ENCODE results near the gene ADGRD2. TPM values are rescaled to one million over a fixed set of nuclear protein-coding genes. Genes with fewer than 3 reads are reported as not detected.

ADGRD2 gene
- total and polyA plus RNA-seq, 2 of the 13 experiments (the other 11 are each of a cell fraction or from before 2014, with no cell fraction given) = not detected

- peak; percentile 31; the same call in 1 of the 2 replicates for TF ChIP-seq CTCF (CRISPR knock-in tag; IDR thresholded peaks at IDR 0.05)
These were observed 55.0 kb downstream of the ADGRD2 start (continued) for GRCh38 chr9:124505006-124505900.

- TF ChIP-seq ZNF724P (CRISPR knock-in tag; IDR thresholded peaks at IDR 0.05; ENCODE audit: borderline replicate concordance) (0 out of 2 replicates have a peak, but pooled peaks have one; percentile 5), PRPF4 (IDR thresholded peaks at IDR 0.05; ENCODE audit: low read depth, low read length, poor library complexity, severe bottlenecking) (peak; percentile 21), ZNF784 (CRISPR knock-in tag; IDR thresholded peaks at IDR 0.05; ENCODE audit: borderline replicate concordance) (0 out of 2 replicates have a peak, but pooled peaks have one; percentile 9), ZNF768 (CRISPR knock-in tag; IDR thresholded peaks at IDR 0.05) (peak; percentile 89), PLRG1 (conservative IDR thresholded peaks at IDR 0.05) (no peak), TRIM24 (CRISPR knock-in tag; IDR thresholded peaks at IDR 0.05) (no peak), ZBTB38 (CRISPR knock-in tag; IDR thresholded peaks at IDR 0.05) (peak; percentile 96)
- peak overlapping the region; percentile 87 for H3K27ac ChIP-seq (ENCODE audit: extremely low read length, insufficient read depth, low read length)
- H3K4me2 ChIP-seq (ENCODE audit: low read depth, low read length) = peak overlapping the region; percentile 86
- H3K9me3 ChIP-seq (ENCODE audit: low read length) = no peaks in the 10 kb centered on the region
- peak overlapping the region; percentile 86 for H3K9ac ChIP-seq (ENCODE audit: insufficient read depth, low read depth, low read length)
- DNase-seq (ENCODE audit: low spot score) = no peak
- H3K79me2 ChIP-seq (ENCODE audit: insufficient read depth, low read length) = peaks cover 21% of the 10 kb centered on the region
- no peaks in the 10 kb centered on the region for H4K20me1 ChIP-seq (ENCODE audit: insufficient read depth, low read length)
- H3K36me3 ChIP-seq (replicated peaks in 1 of 2; ENCODE audit: control insufficient read depth in 1 of 2, insufficient read depth in 2 of 2, low read length in 2 of 2) = peaks cover 5% of the 10 kb centered on the region in 2 experiments; a peak in 2 of 5 replicates
- WGBS (ENCODE audit: low lambda C conversion rate) = 80% methylated on average over 13 of the region's 19 CpGs
- no peak for FAIRE-seq
- peak overlapping the region; percentile 79 to 88 (median 80) for H3K4me3 ChIP-seq (replicated peaks in 1 of 3; ENCODE audit: insufficient read depth in 1 of 3, low read depth in 2 of 3, low read length in 3 of 3)
- no peak overlapping the region for H2AFZ ChIP-seq (ENCODE audit: low read length)
- no peak for ATAC-seq
- no peaks in the 10 kb centered on the region for H3K27me3 ChIP-seq (ENCODE audit: control insufficient read depth in 1 of 2, insufficient read depth in 2 of 2, low read length in 2 of 2)
- BruUV-seq (replicated peaks) = TSS peak; percentile 45
- in situ Hi-C loops (cut with HindIII; ENCODE audit: extremely low pct_ligation_motif_present, low pct_unique_long_range_greater_than_20kb) = no loop called here
- intact Hi-C loops (cut with micrococcal nuclease; ENCODE audit: unreplicated experiment) = no loop called here
- POLR2A ChIA-PET = interaction anchor here (0.6 to 2.1 kb wide), 3 partner anchors 8 to 93 kb away, joined by 3 to 6 read pairs (median 3); no protein-coding TSS in a partner anchor
- H3K4me1 ChIP-seq (ENCODE audit: insufficient read depth, low read length) = peaks cover 33% of the 10 kb centered on the region
- CTCF ChIA-PET (ENCODE audit: low intra/inter-chr PET ratio, low total read pairs) = no interaction called here
These were observed 55.7 kb downstream of the ADGRD2 start for GRCh38 chr9:124505901-124506346.

All from HepG2 (cell line).